ENCODE results near the gene DCLK2.

Gene DCLK2

DNA sequence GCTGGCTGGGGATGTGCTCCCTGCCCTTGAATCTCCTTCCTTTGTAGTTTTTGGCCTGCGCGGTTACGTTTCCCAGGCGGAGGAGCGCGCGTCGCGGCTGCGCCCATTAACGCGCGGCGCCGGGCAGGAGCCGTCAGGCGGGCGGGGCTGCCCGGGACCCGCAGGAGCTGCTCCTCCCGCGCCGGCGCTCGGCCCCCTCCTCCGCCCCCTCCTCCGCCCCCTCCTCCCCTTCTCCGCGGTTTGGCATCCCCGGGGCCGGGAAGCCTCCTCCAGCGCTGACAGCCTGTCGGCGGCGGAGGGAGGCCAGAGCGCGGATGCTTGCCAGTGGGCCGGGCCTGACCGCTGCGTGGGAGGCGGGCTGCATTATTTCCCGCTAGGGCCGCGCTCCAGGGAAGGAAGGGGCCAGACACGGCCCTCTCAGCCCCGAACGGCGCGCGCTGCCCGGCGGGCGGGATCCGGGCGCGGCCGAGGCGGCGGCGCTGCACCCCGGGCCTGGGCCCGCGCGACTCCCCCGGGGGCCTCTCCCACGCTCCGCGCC is at the start of gene DCLK2:
Gene DCLK2 (plus strand): TSS at position 405 of the 538 bp plus-strand sequence. CDS start 583 bp downstream, outside the sequence.
- no peak for DNase-seq (ENCODE audit: low read depth)

DNA sequence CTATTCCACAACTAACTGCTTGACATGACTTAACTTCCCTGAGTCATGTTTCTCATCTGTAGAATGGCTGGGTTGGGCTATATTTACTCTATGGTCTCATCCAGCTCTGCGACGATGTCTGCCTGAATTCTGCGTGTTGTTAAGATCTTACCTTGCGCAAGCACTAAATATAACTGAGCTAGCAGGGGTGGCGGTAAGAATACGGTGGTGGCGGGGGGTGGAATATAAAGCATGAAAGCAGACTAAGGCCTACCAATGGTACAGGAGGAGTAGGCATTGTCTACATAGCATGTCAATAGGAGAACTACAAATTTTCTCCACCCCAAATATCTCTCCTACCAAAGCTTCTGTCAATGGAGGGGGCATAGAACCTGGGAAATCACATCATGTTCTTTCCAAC is 45.7 kb upstream of the DCLK2 start:
- no peak for DNase-seq (ENCODE audit: low read depth)

- DNase-seq (ENCODE audit: low read depth): no peak
Measured at GRCh38 chr4:150033081-150033480, 45.2 kb upstream of the DCLK2 start.

GRCh38 chr4:150033901-150034300 is 44.3 kb upstream of the DCLK2 start:
- no peak for DNase-seq (ENCODE audit: low read depth)

DNA sequence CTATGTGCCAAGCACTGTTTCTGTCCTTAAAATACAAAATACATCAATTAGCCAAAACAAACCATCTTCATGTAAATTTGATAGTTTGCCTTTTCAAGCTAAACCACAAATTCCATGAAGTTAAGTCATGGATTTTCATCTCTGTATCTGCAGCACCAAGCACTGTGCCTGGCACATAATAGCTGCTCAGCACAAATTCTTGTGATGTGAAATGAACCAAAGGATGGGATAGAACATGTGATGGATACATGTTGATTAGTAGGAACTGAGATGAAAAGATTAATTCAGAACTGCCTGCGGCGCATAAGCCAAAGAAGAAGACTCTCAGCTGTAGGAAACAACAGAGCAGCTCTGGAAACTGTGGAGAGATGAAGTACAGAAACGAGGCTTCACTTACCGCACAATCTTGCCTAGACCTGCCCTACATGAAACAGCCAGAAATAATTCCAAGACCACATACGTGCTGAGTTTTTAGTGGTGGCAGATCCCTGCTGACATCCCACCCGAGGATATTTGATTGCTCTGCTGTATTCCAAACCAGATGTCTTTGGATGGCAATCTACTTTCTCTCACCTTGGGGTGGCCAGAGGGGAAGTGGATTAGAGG is 40.9 kb upstream of the DCLK2 start:
- no peak for DNase-seq (ENCODE audit: low read depth)

- DNase-seq (ENCODE audit: low read depth): no peak
Measured at GRCh38 chr4:150038335-150039076, 39.7 kb upstream of the DCLK2 start.

DNA sequence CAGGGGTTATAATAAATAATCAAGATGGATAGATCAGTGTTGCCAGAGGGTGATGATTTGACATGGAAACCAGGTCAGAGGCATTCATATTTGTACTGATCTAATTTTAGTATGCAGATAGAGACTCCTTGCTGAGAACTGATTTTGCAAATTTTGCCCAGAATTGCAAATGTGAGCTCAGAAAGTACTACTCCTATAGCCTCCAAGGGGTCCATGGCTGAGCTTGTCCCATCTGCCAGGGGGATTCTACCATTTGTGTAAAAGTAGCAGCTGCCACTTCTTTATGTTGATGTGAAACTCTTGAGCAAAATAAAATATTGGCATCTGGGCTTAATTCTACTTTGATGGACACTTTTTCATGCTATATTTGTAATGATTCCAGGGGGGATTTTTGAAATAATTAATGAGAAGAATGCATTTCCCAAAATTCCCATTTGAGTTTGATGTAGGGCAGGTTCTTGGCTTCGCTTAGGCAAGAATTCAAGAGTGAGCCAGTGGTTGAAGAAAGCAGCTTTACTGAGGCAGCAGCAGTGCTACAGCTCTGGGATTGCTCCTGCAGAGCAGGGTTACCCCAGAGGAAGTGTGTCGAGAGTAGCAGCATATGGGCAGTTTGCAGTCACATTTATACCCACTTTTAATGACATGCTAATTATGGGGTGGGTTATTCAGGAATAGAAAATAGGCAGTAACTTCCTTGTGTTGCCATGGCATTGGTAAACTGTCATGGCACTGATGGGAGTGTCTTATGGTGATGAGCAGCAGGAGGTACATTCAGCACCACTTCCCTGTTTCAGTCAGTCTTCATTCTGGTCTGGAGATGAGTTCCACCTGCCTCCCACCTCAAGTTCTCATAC is 38.7 kb upstream of the DCLK2 start:
- no peak for DNase-seq (ENCODE audit: low read depth)

- no peak for DNase-seq (ENCODE audit: low read depth)
Measured at GRCh38 chr4:150044517-150044916, 33.7 kb upstream of the DCLK2 start.

GRCh38 chr4:150045410-150045809 is 32.8 kb upstream of the DCLK2 start:
- DNase-seq (ENCODE audit: low read depth): no peak

DNA sequence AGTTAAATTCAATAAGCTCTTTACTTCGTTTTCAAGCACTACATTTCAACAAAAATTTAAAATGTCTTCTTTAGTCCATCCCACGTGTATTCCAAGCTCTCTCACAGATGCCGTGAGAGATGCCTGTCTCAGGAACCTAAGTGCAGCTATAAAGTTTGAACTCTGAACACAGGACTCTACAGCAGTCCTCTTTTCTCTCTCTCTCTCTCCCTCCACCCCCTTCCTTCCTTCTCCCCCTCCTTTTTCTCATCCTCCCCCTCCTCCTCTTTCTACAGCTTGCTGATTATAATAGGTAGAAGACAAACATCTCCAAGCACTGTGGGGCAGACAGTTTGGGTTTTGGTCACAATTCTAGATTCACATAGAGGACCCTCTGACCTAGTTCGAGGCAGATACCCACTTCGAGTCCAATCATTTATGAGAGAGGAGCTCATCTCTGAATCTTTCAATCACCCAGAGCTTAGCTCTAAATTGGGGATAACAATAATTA is 31.5 kb upstream of the DCLK2 start:
- DNase-seq (ENCODE audit: low read depth): no peak

DNA sequence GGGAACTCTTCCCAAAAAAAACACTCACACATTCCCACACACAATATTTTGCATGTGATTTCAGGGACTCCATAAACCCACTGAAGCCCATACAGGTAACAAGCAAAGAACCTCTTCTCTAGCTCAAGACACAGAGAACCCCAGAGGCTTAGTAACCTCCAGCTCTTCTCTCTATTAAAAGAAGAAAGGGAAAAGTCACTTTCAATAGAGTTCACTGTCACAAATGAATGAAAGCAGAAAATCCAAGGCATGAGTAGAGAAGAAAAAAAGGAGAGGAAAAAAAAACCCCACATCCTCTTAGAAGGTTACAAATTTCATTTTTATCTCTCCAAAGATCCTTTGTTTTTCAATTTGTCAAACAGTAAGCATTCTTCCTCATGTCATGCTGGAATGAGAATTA is 30.7 kb upstream of the DCLK2 start:
- DNase-seq (ENCODE audit: low read depth): no peak

GRCh38 chr4:150049682-150050081 is 28.6 kb upstream of the DCLK2 start:
- DNase-seq (ENCODE audit: low read depth): no peak

- DNase-seq (ENCODE audit: low read depth): no peak
Measured at GRCh38 chr4:150050566-150050965, 27.7 kb upstream of the DCLK2 start.

DNA sequence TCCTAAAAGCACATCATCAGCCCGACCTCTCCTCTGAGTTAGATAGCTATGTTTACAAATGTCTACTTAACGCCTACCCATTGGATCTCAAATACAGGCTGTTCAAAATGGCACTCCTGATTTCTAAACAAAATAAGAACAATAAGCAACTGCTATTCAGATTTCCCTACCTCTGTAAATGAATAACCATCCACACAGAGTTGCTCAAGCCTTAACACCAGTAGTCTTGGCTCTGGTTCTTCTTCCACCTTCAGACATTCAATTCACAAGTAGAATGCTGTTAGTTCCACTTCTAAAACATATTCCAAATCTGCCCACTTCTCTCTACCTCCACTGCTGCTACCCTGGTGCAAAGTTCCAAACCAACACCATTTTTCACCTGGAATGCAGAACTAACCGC is 27.1 kb upstream of the DCLK2 start:
- no peak for DNase-seq (ENCODE audit: low read depth)

DNA sequence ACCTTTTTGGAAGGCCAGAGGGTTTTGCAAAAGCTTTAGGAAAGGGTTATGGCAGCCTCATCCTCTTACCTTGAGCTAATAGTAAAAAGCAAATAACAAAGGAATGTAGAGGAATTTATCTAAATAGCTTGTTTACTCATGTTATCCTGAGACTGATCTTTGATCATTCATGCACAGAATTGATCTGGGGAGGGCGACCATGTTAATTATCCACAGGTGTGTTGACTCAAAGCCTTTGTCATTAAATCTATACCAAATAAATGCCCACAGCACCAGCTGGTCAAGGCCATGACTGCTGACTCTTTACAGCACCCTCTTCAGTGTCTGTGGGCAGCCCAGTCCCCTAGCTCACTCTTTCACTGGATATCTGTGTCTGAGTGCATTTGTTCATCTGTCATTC is 22.8 kb upstream of the DCLK2 start:
- DNase-seq (ENCODE audit: low read depth): no peak

DNA sequence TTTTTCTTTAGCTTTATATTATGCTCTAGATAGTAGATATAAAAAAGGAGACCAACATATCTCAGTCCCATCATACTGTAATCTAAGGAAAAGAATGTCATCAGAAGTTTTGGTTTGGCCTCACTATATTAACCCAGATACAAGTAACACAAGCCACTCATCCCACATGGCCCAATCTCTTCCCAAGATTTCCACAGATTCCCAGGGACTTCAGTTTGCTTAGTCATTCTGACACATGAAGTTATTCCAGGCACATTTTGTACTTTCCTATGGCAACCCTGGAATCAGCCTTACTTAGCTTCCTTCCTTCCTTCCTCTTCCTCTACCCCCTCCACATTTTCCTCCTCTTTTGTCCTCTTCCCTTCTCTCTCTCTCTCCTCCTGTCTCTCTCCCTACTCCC is 21.7 kb upstream of the DCLK2 start:
- no peak for DNase-seq (ENCODE audit: low read depth)

GRCh38 chr4:150061086-150061776 is 17.0 kb upstream of the DCLK2 start:
- no peak for DNase-seq (ENCODE audit: low read depth)

DNA sequence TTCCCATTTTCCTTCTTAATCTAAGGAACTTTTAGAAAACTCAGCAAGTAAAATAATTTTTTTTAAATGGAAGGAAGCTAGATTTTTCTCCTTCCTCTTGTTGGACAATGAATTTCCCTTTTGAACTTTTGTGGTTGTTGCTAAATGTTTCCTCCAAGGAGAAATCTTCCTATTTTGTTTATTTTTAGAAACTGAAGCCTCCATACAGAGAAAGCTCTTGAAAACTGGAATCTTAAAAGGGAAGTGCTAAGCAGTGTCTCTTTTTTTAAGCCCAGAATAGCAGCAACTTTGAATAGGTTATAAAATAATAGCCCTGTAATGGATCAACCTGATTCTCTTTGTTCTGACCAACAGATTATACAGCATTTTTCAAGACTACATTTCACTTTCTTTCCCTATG is 15.1 kb upstream of the DCLK2 start:
- no peak for DNase-seq (ENCODE audit: low read depth)

GRCh38 chr4:150065740-150066139 is 12.5 kb upstream of the DCLK2 start:
- no peak for DNase-seq (ENCODE audit: low read depth)

GRCh38 chr4:150067859-150068258 is 10.4 kb upstream of the DCLK2 start:
- DNase-seq (ENCODE audit: low read depth): no peak

DNA sequence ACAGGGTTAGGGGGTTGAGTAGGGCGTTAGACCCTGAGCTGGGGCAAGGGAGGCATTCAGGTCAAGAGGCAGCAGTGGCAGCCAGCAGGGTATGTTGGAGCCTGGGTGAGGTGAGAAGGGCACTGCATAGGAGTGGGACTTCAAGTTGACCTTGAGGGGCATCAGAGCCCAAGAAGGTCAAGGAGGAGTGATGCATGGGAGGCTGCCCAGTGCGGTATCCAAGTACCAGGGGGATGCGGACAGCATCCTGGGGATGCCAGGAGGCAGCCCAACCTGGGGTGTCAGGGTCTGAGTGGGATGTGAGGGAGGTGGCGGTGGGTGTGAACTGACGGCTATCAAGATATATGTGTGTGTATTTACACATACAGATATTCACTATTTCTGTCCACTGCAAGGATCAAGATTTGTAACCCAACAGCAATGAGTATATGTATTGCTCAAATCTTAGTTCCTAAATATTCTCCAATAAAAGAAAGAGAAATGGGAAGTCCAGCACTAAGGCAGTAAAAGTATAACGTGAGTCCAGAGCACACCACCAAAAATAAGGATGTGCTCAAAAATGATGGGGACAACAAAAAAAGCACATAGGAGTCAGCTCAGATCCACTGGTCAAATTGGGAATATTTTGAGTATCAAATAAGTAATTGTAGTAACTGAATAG is 9.8 kb upstream of the DCLK2 start:
- no peak for DNase-seq (ENCODE audit: low read depth)
